Measurements from ENCODE around the gene ADGRL1. TPM values are rescaled to one million over a fixed set of nuclear protein-coding genes. Genes with fewer than 3 reads are reported as not detected.
"Not testable (repeated sequence)": the region's sequence is repeated elsewhere in the genome, so short reads cannot be mapped to it uniquely, and the experiment has no call there.

ADGRL1 gene
- total and polyA plus RNA-seq, 8 donors, result 6.0 to 24.5 (median 13.3) TPM

GRCh38 chr19:14189415-14189814 is 16.6 kb downstream of the ADGRL1 start:
- intact Hi-C loops (cut with DNase I; ENCODE audit: low total_unique reads), result no loop called here
- H3K4me3 ChIP-seq, result no peak overlapping the region
- H3K9me3 ChIP-seq, result no peaks in the 10 kb centered on the region
- H3K36me3 ChIP-seq, result no peaks in the 10 kb centered on the region
- no peak overlapping the region for H3K27ac ChIP-seq
- 94 to 97% (median 96%) methylated on average over 12 of the region's 12 CpGs for WGBS, 5 donors
- no peak for DNase-seq
- H3K27me3 ChIP-seq, result no peaks in the 10 kb centered on the region
- TF ChIP-seq EP300 (IDR thresholded peaks at IDR 0.05), result no peak
- no peak for TF ChIP-seq POLR2A (IDR thresholded peaks at IDR 0.05)
- TF ChIP-seq CTCF (IDR thresholded peaks at IDR 0.05), result no peak
- TF ChIP-seq POLR2AphosphoS5 (IDR thresholded peaks at IDR 0.05), result no peak
- H3K4me1 ChIP-seq, result no peaks in the 10 kb centered on the region

- DNase-seq; intact Hi-C loops (cut with DNase I; ENCODE audit: low total_unique reads); H3K36me3 ChIP-seq; H3K4me1 ChIP-seq; H3K9me3 ChIP-seq; H3K27ac ChIP-seq; H3K27me3 ChIP-seq; H3K4me3 ChIP-seq: not testable (repeated sequence)
- 87 to 94% (median 94%) methylated on average over 6 to 7 of the region's 7 CpGs for WGBS, 5 donors
Observed at GRCh38 chr19:14188086-14188485, 17.9 kb downstream of the ADGRL1 start.

GRCh38 chr19:14187561-14187960 is 18.4 kb downstream of the ADGRL1 start:
- WGBS, 5 donors, result 71 to 89% (median 84%) methylated on average over 12 of the region's 12 CpGs
- no peak for DNase-seq
- no peaks in the 10 kb centered on the region for H3K4me1 ChIP-seq
- H3K27ac ChIP-seq, result no peak overlapping the region
- intact Hi-C loops (cut with DNase I; ENCODE audit: low total_unique reads), result no loop called here
- no peaks in the 10 kb centered on the region for H3K27me3 ChIP-seq
- peaks cover 0 to 7% (median 2%) of the 10 kb centered on the region in 4 donors for H3K36me3 ChIP-seq
- no peak overlapping the region for H3K4me3 ChIP-seq
- no peaks in the 10 kb centered on the region for H3K9me3 ChIP-seq
- no peak for TF ChIP-seq POLR2A (IDR thresholded peaks at IDR 0.05)
- TF ChIP-seq POLR2AphosphoS5 (IDR thresholded peaks at IDR 0.05), result no peak
- no peak for TF ChIP-seq CTCF (IDR thresholded peaks at IDR 0.05)
- no peak for TF ChIP-seq EP300 (IDR thresholded peaks at IDR 0.05)

- H3K4me3 ChIP-seq; H3K9me3 ChIP-seq; intact Hi-C loops (cut with DNase I; ENCODE audit: low total_unique reads); H3K27me3 ChIP-seq; H3K4me1 ChIP-seq; H3K27ac ChIP-seq; DNase-seq: not testable (repeated sequence)
- H3K36me3 ChIP-seq, result peaks cover 0 to 13% (median 4%) of the 10 kb centered on the region in 4 donors
- WGBS, 5 donors, result 69 to 84% (median 77%) methylated on average over 9 of the region's 9 CpGs
Observed at GRCh38 chr19:14186684-14187083, 19.3 kb downstream of the ADGRL1 start.

GRCh38 chr19:14185691-14186090 is 20.3 kb downstream of the ADGRL1 start:
- H3K4me1 ChIP-seq; H3K27ac ChIP-seq; H3K27me3 ChIP-seq; intact Hi-C loops (cut with DNase I; ENCODE audit: low total_unique reads); H3K9me3 ChIP-seq; DNase-seq; H3K4me3 ChIP-seq: not testable (repeated sequence)
- H3K36me3 ChIP-seq, result peaks cover 0 to 13% (median 4%) of the 10 kb centered on the region in 4 donors
- 87 to 93% (median 89%) methylated on average over 1 of the region's 1 CpG for WGBS, 5 donors

GRCh38 chr19:14185158-14185557 is 20.8 kb downstream of the ADGRL1 start:
- no peak for TF ChIP-seq POLR2A (IDR thresholded peaks at IDR 0.05)
- TF ChIP-seq CTCF (IDR thresholded peaks at IDR 0.05), result no peak
- TF ChIP-seq POLR2AphosphoS5 (IDR thresholded peaks at IDR 0.05), result no peak
- no peak for TF ChIP-seq EP300 (IDR thresholded peaks at IDR 0.05)
- Histone ChIP-seq H3K4me3 (no peak overlapping the region), H3K36me3 (peaks cover 0 to 13% (median 4%) of the 10 kb centered on the region in 4 donors), H3K27me3 (no peaks in the 10 kb centered on the region), H3K9me3 (no peaks in the 10 kb centered on the region), H3K4me1 (no peaks in the 10 kb centered on the region), H3K27ac (no peak overlapping the region)
- WGBS, 5 donors, result 92 to 98% (median 95%) methylated on average over 5 of the region's 5 CpGs
- DNase-seq, result no peak
- intact Hi-C loops (cut with DNase I; ENCODE audit: low total_unique reads), result no loop called here

Data from stomach (tissue), 9 donors.